ENCODE results near the gene STEAP3. TPM values are rescaled to one million over a fixed set of nuclear protein-coding genes. Genes with fewer than 3 reads are reported as not detected.

STEAP3 gene
- total and polyA plus RNA-seq, 2 donors (not counting 1 experiment from before 2014, with no cell fraction given) = 1.1 to 1.6 TPM

DNA sequence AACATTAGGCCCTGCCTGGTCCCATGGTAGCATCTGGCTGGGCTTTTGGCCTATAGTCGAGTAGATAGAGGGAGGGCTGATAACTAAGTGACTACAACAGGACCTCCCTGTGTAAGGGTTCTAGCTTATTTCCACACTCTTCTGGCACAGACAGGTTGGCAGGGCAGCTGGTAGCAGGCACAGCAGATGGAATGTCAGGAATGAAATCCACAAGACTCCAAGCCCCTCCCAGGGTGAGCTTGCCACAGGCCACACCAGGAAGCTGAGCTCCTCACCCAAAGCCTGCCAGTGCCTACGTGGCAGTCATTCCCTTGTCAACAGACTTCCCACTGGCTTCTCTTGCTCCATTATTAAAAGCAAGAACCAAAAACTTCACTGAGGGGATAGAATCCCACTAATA lies 44.4 kb upstream of the STEAP3 start:
- H3K36me3 ChIP-seq (replicated peaks in 1 of 2; ENCODE audit: control extremely low read depth in 1 of 2, control insufficient read depth in 1 of 2, extremely low read depth in 1 of 2, insufficient read depth in 2 of 2, low read length in 1 of 2) = no peaks in the 10 kb centered on the region
- Mint-ChIP-seq H3K27ac (no peak overlapping the region), H3K4me1 (no peaks in the 10 kb centered on the region), H3K9me3 (ENCODE audit: insufficient read depth) (no peaks in the 10 kb centered on the region), H3K27me3 (peaks cover 4% of the 10 kb centered on the region), H3K4me3 (no peak overlapping the region)
- H3K4me2 ChIP-seq (replicated peaks; ENCODE audit: low read depth, low read length, poor library complexity, severe bottlenecking) = no peak overlapping the region
- DNase-seq = no peak
- ATAC-seq (ENCODE audit: low read depth) = no peak
- ChIA-PET CTCF (no interaction called here), POLR2A (no interaction called here)
- H3K9me3 ChIP-seq (ENCODE audit: control extremely low read depth in 1 of 3, control insufficient read depth in 2 of 3, insufficient read depth in 1 of 3, low read length in 2 of 3) = no peaks in the 10 kb centered on the region
- H2AFZ ChIP-seq (ENCODE audit: insufficient read depth, low read depth, low read length, poor library complexity, severe bottlenecking) = no peak overlapping the region
- no peaks in the 10 kb centered on the region for H3K27me3 ChIP-seq (replicated peaks in 1 of 4; ENCODE audit: control extremely low read depth in 1 of 4, control insufficient read depth in 3 of 4, insufficient read depth in 4 of 4, low read length in 3 of 4)
- H3K4me3 ChIP-seq (ENCODE audit: control extremely low read depth in 1 of 5, extremely low read depth in 1 of 5, insufficient read depth in 1 of 5, low read depth in 2 of 5, low read length in 4 of 5) = no peak overlapping the region
- TF ChIP-seq, protein P1, sequence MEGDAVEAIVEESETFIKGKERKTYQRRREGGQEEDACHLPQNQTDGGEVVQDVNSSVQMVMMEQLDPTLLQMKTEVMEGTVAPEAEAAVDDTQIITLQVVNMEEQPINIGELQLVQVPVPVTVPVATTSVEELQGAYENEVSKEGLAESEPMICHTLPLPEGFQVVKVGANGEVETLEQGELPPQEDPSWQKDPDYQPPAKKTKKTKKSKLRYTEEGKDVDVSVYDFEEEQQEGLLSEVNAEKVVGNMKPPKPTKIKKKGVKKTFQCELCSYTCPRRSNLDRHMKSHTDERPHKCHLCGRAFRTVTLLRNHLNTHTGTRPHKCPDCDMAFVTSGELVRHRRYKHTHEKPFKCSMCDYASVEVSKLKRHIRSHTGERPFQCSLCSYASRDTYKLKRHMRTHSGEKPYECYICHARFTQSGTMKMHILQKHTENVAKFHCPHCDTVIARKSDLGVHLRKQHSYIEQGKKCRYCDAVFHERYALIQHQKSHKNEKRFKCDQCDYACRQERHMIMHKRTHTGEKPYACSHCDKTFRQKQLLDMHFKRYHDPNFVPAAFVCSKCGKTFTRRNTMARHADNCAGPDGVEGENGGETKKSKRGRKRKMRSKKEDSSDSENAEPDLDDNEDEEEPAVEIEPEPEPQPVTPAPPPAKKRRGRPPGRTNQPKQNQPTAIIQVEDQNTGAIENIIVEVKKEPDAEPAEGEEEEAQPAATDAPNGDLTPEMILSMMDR (IDR thresholded peaks at IDR 0.05) = no peak
- no peak for TF ChIP-seq EZH2 (IDR thresholded peaks at IDR 0.05; ENCODE audit: borderline replicate concordance, insufficient read depth, low read depth, low read length, poor library complexity, severe bottlenecking)
- WGBS (ENCODE audit: insufficient coverage) = 70% methylated on average over 1 of the region's 2 CpGs
- H3K27ac ChIP-seq (ENCODE audit: low read length in 2 of 2) = no peak overlapping the region
- no peaks in the 10 kb centered on the region for H3K4me1 ChIP-seq (ENCODE audit: control insufficient read depth in 2 of 2, insufficient read depth in 2 of 2, low read length in 2 of 2)
- H3K79me2 ChIP-seq (ENCODE audit: control insufficient read depth, insufficient read depth, low read length) = no peaks in the 10 kb centered on the region
- no peak overlapping the region for H3K9ac ChIP-seq (ENCODE audit: low read length)
- no peaks in the 10 kb centered on the region for H4K20me1 ChIP-seq (ENCODE audit: control insufficient read depth, insufficient read depth, low read length, poor library complexity, severe bottlenecking)
- intact Hi-C loops (cut with micrococcal nuclease) = no loop called here

- H3K4me3 Mint-ChIP-seq = no peak overlapping the region
- Histone ChIP-seq H3K9me3 (ENCODE audit: control extremely low read depth in 1 of 3, control insufficient read depth in 2 of 3, insufficient read depth in 1 of 3, low read length in 2 of 3) (no peaks in the 10 kb centered on the region), H2AFZ (ENCODE audit: insufficient read depth, low read depth, low read length, poor library complexity, severe bottlenecking) (no peak overlapping the region), H4K20me1 (ENCODE audit: control insufficient read depth, insufficient read depth, low read length, poor library complexity, severe bottlenecking) (no peaks in the 10 kb centered on the region), H3K27me3 (replicated peaks in 1 of 4; ENCODE audit: control extremely low read depth in 1 of 4, control insufficient read depth in 3 of 4, insufficient read depth in 4 of 4, low read length in 3 of 4) (no peaks in the 10 kb centered on the region), H3K79me2 (ENCODE audit: control insufficient read depth, insufficient read depth, low read length) (no peaks in the 10 kb centered on the region), H3K27ac (ENCODE audit: low read length in 2 of 2) (no peak overlapping the region), H3K4me3 (ENCODE audit: control extremely low read depth in 1 of 5, extremely low read depth in 1 of 5, insufficient read depth in 1 of 5, low read depth in 2 of 5, low read length in 4 of 5) (no peak overlapping the region), H3K4me1 (ENCODE audit: control insufficient read depth in 2 of 2, insufficient read depth in 2 of 2, low read length in 2 of 2) (no peaks in the 10 kb centered on the region), H3K9ac (ENCODE audit: low read length) (no peak overlapping the region), H3K36me3 (replicated peaks in 1 of 2; ENCODE audit: control extremely low read depth in 1 of 2, control insufficient read depth in 1 of 2, extremely low read depth in 1 of 2, insufficient read depth in 2 of 2, low read length in 1 of 2) (no peaks in the 10 kb centered on the region), H3K4me2 (replicated peaks; ENCODE audit: low read depth, low read length, poor library complexity, severe bottlenecking) (no peak overlapping the region)
- CTCF ChIA-PET = no interaction called here
- H3K27me3 Mint-ChIP-seq = peaks cover 4% of the 10 kb centered on the region
- ATAC-seq (ENCODE audit: low read depth) (no peak), DNase-seq (no peak)
- TF ChIP-seq, protein P1 (IDR thresholded peaks at IDR 0.05) = no peak
- TF ChIP-seq EZH2 (IDR thresholded peaks at IDR 0.05; ENCODE audit: borderline replicate concordance, insufficient read depth, low read depth, low read length, poor library complexity, severe bottlenecking) = no peak
- 92% methylated on average over 7 of the region's 7 CpGs for WGBS (ENCODE audit: insufficient coverage)
- POLR2A ChIA-PET = interaction anchor here (0.7 kb wide), 1 partner anchor 1486 kb away, joined by 4 read pairs; no protein-coding TSS in a partner anchor
- intact Hi-C loops (cut with micrococcal nuclease) = no loop called here
- no peaks in the 10 kb centered on the region for H3K9me3 Mint-ChIP-seq (ENCODE audit: insufficient read depth)
- no peak overlapping the region for H3K27ac Mint-ChIP-seq
- H3K4me1 Mint-ChIP-seq = no peaks in the 10 kb centered on the region
Observed at GRCh38 chr2:119179991-119180390, 43.6 kb upstream of the STEAP3 start.

Measured in B cell (primary cell).